ENCODE results near the gene SLC9B1. TPM values are rescaled to one million over a fixed set of nuclear protein-coding genes. Genes with fewer than 3 reads are reported as not detected.

Gene SLC9B1, protein sequence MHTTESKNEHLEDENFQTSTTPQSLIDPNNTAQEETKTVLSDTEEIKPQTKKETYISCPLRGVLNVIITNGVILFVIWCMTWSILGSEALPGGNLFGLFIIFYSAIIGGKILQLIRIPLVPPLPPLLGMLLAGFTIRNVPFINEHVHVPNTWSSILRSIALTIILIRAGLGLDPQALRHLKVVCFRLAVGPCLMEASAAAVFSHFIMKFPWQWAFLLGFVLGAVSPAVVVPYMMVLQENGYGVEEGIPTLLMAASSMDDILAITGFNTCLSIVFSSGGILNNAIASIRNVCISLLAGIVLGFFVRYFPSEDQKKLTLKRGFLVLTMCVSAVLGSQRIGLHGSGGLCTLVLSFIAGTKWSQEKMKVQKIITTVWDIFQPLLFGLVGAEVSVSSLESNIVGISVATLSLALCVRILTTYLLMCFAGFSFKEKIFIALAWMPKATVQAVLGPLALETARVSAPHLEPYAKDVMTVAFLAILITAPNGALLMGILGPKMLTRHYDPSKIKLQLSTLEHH
- polyA plus RNA-seq (2013, experiment 1 of 2) = 1.3 TPM
- 0.51 TPM for polyA plus RNA-seq (2013, experiment 2 of 2)

DNA sequence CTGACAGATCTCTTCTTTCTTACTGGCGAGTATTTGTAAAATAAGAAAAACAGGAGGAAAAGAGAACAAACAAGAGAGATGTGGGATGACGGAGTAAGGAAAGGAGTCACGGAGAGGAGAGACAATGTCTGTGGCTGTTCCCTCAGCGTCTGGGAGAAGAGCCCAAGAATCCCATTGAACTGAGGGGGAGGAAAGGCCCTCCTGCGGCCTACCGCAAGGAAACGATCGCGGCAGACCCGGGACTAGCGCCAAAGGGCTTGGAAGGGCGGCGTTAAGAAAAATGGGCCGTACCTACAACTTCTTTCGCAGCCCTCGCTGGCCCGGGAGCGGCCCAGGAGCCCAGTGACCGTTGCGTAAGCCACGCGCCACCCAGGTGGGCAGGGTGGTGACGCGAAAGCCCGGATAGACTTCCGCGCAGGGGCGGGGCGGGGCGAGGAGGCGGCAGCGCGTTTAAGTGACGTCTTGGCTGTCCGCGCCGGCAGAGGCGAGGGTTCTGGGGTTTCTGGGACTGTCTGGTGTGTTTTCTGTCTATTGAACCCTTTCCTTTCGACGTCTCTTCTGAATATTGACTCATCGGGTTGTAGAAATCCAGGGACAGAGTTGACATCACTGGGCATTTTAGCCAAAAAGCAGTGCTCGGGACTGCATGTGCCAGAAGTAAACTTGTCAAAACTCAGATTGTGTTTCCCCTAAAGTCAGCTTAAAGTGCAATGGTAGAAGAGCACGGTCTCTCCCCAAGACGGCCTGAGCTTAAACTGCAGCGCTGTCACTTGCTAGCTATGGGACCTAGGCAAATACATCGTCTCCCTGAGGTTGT lies at the start of gene SLC9B1:
Gene SLC9B1 (minus strand): TSS at position 398 of the 817 bp plus-strand sequence. CDS start 27,994 bp downstream, outside the sequence.
- no peaks in the 10 kb centered on the region for H3K4me1 ChIP-seq (ENCODE audit: control insufficient read depth, insufficient read depth, low read length, poor library complexity, severe bottlenecking)
- H3K9me3 ChIP-seq (ENCODE audit: control insufficient read depth, low read length) = no peaks in the 10 kb centered on the region
- H3K36me3 ChIP-seq (ENCODE audit: control insufficient read depth, insufficient read depth, low read length) = no peaks in the 10 kb centered on the region
- H3K27ac ChIP-seq (ENCODE audit: low read depth, low read length, severe bottlenecking) = peak within 1 kb of the TSS; percentile 55
- WGBS, 2 experiments (ENCODE audit: insufficient coverage in 2 of 2) = 54 to 59% methylated on average over 39 to 42 of the region's 46 CpGs
- peak within 1 kb of the TSS; percentile 29 for H3K4me3 ChIP-seq (ENCODE audit: extremely low read depth, insufficient read depth, low read length, poor library complexity, severe bottlenecking)

DNA sequence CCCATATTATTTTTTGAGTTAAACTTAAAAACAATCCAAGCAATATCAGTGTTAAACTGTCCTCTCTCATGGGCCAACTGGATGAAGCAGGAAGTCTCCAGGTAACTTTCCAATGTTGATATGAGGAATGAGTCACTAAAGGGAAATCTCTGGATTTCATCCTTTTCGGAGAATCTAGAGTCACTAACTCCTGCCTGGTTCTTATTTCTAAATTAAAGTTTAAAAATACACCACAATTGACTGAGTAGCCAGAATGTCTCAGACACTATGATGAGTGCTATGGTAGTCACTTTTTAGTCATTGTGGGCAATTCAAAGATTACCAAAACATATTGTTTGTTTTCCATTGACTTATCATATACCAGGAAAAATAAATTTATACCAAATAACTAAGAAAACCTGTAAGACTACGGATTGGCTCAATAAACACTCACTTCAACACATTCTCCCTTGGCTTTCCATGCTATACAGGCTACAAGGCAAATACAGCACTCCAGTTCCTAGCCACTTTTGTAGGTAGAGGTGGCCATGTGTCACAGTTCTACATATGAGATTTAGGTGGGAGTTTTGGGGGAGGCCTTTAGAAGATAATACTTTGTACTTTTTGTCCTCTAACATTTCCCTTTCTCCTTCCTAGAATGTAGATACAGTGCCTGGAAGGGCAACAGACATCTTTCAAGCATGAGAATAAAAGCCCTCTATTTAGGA lies 48.5 kb upstream of the SLC9B1 start:
- 80 to 100% methylated on average over 1 of the region's 2 CpGs for WGBS, 2 experiments (ENCODE audit: insufficient coverage in 2 of 2)

DNA sequence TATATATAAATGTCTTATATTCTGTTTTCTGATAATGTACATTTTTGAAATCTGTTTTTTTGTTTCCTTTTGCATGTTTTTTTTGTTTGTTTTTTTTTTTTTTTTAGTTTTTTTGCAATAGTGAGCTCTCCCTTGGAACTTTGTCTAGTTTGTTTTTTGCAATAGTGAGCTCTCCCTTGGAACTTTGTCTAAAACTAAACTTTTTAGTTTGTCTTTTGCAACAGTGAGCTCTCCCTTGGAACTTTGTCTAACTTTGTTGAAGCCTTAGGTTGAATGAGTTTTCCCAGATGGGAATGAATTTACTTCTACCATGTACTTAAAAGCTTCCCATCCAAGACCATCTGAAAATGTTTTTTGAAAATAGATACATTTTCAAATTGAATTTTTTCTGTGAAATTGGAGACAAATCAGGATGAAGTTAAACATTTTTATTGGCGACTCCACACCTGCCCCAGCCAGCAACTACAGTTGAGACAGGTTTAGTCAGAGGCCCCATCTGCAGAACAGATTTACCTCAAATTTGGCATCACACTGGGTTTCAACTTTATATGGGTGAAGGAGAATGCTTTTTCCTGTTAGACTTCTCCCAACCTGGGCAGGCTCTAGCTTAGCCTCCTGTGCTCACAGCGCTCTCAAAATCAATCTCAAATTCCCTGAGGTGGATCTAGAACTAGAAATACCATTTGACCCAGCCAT lies 41.1 kb upstream of the SLC9B1 start:
- WGBS, 2 experiments (ENCODE audit: insufficient coverage in 2 of 2) = 86% methylated on average over 1 of the region's 2 CpGs; no CpG with 5 or more reads in 1 of the 2 experiments
- Histone ChIP-seq H3K4me1 (ENCODE audit: control insufficient read depth, insufficient read depth, low read length, poor library complexity, severe bottlenecking) (no peaks in the 10 kb centered on the region), H3K9me3 (ENCODE audit: control insufficient read depth, low read length) (no peaks in the 10 kb centered on the region), H3K4me3 (ENCODE audit: extremely low read depth, insufficient read depth, low read length, poor library complexity, severe bottlenecking) (no peak overlapping the region), H3K36me3 (ENCODE audit: control insufficient read depth, insufficient read depth, low read length) (no peaks in the 10 kb centered on the region), H3K27ac (ENCODE audit: low read depth, low read length, severe bottlenecking) (no peak overlapping the region)

More for the DNA sequence above, 48.5 kb upstream of the SLC9B1 start:
- Histone ChIP-seq H3K4me3 (ENCODE audit: extremely low read depth, insufficient read depth, low read length, poor library complexity, severe bottlenecking) (no peak overlapping the region), H3K36me3 (ENCODE audit: control insufficient read depth, insufficient read depth, low read length) (peaks cover 4% of the 10 kb centered on the region), H3K4me1 (ENCODE audit: control insufficient read depth, insufficient read depth, low read length, poor library complexity, severe bottlenecking) (peaks cover 3% of the 10 kb centered on the region), H3K27ac (ENCODE audit: low read depth, low read length, severe bottlenecking) (no peak overlapping the region), H3K9me3 (ENCODE audit: control insufficient read depth, low read length) (no peaks in the 10 kb centered on the region)

DNA sequence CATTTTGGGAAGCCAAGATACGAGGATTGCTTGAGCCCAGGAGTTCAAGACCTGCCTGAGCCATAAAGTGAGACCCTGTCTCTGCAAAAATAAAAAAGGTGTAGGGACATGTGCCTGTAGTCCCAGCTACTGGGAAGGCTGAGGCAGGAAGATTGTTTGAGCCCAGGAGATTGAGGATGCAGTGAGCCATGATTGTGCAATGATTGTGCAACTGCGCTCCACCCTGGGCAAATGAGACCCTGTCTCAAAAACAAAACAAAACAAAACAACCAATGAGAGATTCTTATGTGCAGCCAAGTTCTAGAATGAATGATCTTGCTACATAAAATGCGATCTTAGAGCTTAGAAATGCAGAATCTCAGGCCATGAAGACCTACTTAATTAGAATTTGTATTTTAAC lies 34.5 kb upstream of the SLC9B1 start:
- no peak overlapping the region for H3K27ac ChIP-seq (ENCODE audit: low read depth, low read length, severe bottlenecking)
- H3K9me3 ChIP-seq (ENCODE audit: control insufficient read depth, low read length) = no peaks in the 10 kb centered on the region
- no peaks in the 10 kb centered on the region for H3K4me1 ChIP-seq (ENCODE audit: control insufficient read depth, insufficient read depth, low read length, poor library complexity, severe bottlenecking)
- WGBS, 2 experiments (ENCODE audit: insufficient coverage in 2 of 2) = 75 to 92% methylated on average over 1 to 2 of the region's 3 CpGs
- no peak overlapping the region for H3K4me3 ChIP-seq (ENCODE audit: extremely low read depth, insufficient read depth, low read length, poor library complexity, severe bottlenecking)
- no peaks in the 10 kb centered on the region for H3K36me3 ChIP-seq (ENCODE audit: control insufficient read depth, insufficient read depth, low read length)

DNA sequence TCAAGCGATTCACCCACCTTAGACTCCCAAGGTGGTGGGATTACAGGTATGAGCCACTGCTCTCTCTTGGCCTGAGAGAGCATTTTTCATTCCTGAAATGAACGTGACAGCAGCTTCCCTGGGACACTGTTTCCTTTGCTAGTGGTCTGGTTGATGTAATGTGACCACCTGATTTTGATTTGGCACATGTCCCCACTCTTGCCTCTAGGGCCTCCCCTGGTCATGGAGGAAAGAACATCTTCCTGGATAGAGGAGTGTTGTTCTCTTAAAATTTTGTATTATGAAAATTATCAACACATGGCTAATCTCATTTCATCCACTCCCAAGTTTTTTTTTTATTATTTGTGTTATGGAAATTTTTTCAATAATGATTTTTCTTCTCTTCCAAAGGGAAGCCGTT lies 33.3 kb upstream of the SLC9B1 start:
- peaks cover 2% of the 10 kb centered on the region for H3K36me3 ChIP-seq (ENCODE audit: control insufficient read depth, insufficient read depth, low read length)
- no peaks in the 10 kb centered on the region for H3K4me1 ChIP-seq (ENCODE audit: control insufficient read depth, insufficient read depth, low read length, poor library complexity, severe bottlenecking)
- H3K27ac ChIP-seq (ENCODE audit: low read depth, low read length, severe bottlenecking) = no peak overlapping the region
- H3K9me3 ChIP-seq (ENCODE audit: control insufficient read depth, low read length) = no peaks in the 10 kb centered on the region
- no peak overlapping the region for H3K4me3 ChIP-seq (ENCODE audit: extremely low read depth, insufficient read depth, low read length, poor library complexity, severe bottlenecking)
- WGBS, 2 experiments (ENCODE audit: insufficient coverage in 2 of 2) = 80 to 87% methylated on average over 1 to 2 of the region's 3 CpGs

DNA sequence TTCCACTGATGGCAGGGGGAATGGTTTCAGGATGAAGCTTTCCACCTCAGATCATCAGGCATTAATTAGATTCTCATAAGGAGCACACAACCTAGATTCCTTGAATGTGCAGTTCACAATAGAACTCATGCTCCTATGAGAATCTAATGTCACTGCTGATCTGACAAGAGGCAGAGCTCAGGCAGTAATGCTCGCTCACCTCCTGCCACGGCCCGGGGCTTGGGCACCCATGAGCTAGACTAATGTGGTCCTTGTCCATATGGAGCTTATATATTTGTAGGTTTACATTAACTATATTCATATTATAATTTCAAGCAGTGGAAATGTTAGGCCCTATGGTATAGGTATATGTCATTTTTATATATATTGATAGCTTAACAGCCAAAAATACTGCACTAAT lies 32.6 kb upstream of the SLC9B1 start:
- Histone ChIP-seq H3K27ac (ENCODE audit: low read depth, low read length, severe bottlenecking) (no peak overlapping the region), H3K36me3 (ENCODE audit: control insufficient read depth, insufficient read depth, low read length) (peaks cover 4% of the 10 kb centered on the region), H3K4me3 (ENCODE audit: extremely low read depth, insufficient read depth, low read length, poor library complexity, severe bottlenecking) (no peak overlapping the region), H3K9me3 (ENCODE audit: control insufficient read depth, low read length) (no peaks in the 10 kb centered on the region), H3K4me1 (ENCODE audit: control insufficient read depth, insufficient read depth, low read length, poor library complexity, severe bottlenecking) (no peaks in the 10 kb centered on the region)
- WGBS, 2 experiments (ENCODE audit: insufficient coverage in 2 of 2) = no CpG with 5 or more reads among the region's 3 CpGs

DNA sequence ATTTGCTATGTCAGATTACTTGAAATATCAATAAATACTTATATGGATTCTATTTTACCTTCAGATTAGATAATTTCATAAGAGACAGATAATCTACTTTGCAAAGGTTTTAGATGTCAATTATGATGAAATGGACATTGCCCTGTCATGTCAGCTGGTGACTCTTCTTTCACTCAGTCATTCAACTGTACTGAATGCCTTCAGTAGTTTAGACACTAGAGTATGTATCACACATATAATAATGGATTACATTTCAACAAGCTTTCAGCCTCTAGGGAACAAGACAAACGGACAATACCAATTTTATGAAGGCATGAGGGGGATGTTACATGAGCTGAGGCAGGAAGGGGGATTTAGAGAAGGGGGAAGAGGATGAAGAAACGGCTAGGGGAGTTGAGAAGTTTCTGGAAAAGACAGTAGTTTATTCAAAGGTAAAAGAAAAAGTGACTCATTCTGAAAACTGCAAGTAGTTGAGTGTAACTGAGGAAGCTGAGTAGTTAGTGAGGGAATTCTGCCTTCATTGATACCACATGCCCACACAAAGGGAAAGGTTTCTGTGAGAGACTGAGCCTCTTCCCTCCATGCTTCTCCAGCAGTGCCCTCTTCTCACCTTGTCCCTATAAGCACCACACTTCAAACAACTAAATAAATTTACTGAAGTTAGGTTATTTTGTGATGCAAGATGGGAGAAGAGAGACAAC lies 31.4 kb upstream of the SLC9B1 start:
- Histone ChIP-seq H3K4me1 (ENCODE audit: control insufficient read depth, insufficient read depth, low read length, poor library complexity, severe bottlenecking) (no peaks in the 10 kb centered on the region), H3K27ac (ENCODE audit: low read depth, low read length, severe bottlenecking) (no peak overlapping the region)
- WGBS, 2 experiments (ENCODE audit: insufficient coverage in 2 of 2) = 83 to 86% methylated on average over 2 of the region's 2 CpGs

DNA sequence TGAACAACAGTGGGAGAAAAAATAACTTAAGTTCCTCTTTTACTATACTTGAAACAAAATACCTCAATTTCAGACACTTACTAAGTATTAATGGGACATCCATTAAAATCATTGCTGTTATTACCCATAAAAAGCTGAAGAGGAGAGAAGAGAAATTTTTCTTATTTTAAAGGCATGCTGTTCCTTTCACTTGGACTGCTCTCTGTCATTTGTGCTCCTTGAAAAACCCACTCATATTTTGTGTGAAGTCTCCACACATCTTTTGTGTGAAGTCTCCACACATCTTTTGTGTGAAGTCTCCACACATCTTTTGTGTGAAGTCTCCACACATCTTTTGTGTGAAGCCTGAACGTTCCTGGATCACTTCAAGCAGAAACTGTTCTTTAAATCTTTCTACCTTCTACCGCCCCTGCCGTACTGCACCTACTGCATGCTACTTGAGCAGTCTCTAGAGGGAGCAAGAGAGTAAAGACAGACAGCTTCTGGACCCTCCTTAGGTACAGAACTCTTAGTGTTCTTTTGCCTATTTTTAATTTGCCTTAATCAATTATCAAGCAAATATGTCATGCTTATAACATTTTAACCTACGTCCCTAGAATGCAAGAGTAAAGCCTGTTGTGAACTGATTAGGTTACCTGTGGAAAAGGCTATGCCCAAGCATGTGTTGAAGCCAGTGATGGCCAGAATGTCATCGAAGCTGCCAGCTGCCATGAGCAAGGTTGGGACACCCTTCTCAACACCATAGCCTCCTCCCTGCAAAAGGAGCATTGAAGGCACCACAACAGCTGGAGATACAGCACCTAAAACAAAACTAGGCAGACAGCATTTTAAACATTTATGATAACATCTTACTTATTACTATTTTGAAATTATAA lies 27.1 kb upstream of the SLC9B1 start:
- WGBS, 2 experiments (ENCODE audit: insufficient coverage in 2 of 2) = 0 to 50% methylated on average over 1 to 2 of the region's 5 CpGs
- H3K4me3 ChIP-seq (ENCODE audit: extremely low read depth, insufficient read depth, low read length, poor library complexity, severe bottlenecking) = no peak overlapping the region
- H3K36me3 ChIP-seq (ENCODE audit: control insufficient read depth, insufficient read depth, low read length) = peaks cover 11% of the 10 kb centered on the region
- no peaks in the 10 kb centered on the region for H3K4me1 ChIP-seq (ENCODE audit: control insufficient read depth, insufficient read depth, low read length, poor library complexity, severe bottlenecking)
- H3K9me3 ChIP-seq (ENCODE audit: control insufficient read depth, low read length) = no peaks in the 10 kb centered on the region
- no peak overlapping the region for H3K27ac ChIP-seq (ENCODE audit: low read depth, low read length, severe bottlenecking)

More for the DNA sequence above, 31.4 kb upstream of the SLC9B1 start:
- H3K9me3 ChIP-seq (ENCODE audit: control insufficient read depth, low read length) = no peaks in the 10 kb centered on the region
- no peak overlapping the region for H3K4me3 ChIP-seq (ENCODE audit: extremely low read depth, insufficient read depth, low read length, poor library complexity, severe bottlenecking)
- peaks cover 4% of the 10 kb centered on the region for H3K36me3 ChIP-seq (ENCODE audit: control insufficient read depth, insufficient read depth, low read length)

DNA sequence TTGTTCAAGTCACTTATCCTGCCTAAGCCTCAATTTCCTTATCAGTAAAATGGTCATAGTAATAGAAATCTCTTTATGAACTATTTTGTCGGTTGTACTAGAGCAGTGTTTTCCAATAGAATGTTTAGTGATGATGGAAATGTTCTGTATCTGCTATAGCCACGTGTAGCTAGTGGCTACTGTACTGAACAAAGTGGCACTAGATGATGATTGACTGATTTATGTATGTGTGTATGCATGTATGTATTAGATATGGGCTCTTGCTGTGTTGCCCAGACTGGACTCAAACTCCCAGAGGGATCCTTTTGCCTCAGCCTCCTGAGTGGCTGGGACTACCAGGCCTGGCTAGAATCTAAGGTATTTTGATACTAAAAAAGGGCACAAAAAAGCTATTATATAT lies 24.7 kb upstream of the SLC9B1 start:
- Histone ChIP-seq H3K36me3 (ENCODE audit: control insufficient read depth, insufficient read depth, low read length) (peaks cover 11% of the 10 kb centered on the region), H3K9me3 (ENCODE audit: control insufficient read depth, low read length) (no peaks in the 10 kb centered on the region), H3K4me1 (ENCODE audit: control insufficient read depth, insufficient read depth, low read length, poor library complexity, severe bottlenecking) (no peaks in the 10 kb centered on the region), H3K4me3 (ENCODE audit: extremely low read depth, insufficient read depth, low read length, poor library complexity, severe bottlenecking) (no peak overlapping the region), H3K27ac (ENCODE audit: low read depth, low read length, severe bottlenecking) (no peak overlapping the region)
- WGBS, 2 experiments (ENCODE audit: insufficient coverage in 2 of 2) = 85 to 100% methylated on average over 1 to 2 of the region's 2 CpGs

Data from mesodermal cell (in vitro differentiated cells).